ENCODE results near the gene CAMK4. TPM values are rescaled to one million over a fixed set of nuclear protein-coding genes. Genes with fewer than 3 reads are reported as not detected.

The CAMK4 gene
- total RNA-seq, 1 experiment from 2014 or later = 6.3 TPM

- H3K27ac Mint-ChIP-seq = no peak overlapping the region; a peak in 1 of 7 replicates
- H3K36me3 Mint-ChIP-seq (ENCODE audit: insufficient read depth in 1 of 3, low read depth in 3 of 3) = no peaks in the 10 kb centered on the region
- no peak overlapping the region for H3T11ph ChIP-seq (ENCODE audit: low read length)
- no peak for DNase-seq
- H2AFZ ChIP-seq (ENCODE audit: low read length) = no peak overlapping the region
- no peak overlapping the region for H3K4me3 Mint-ChIP-seq
- no peaks in the 10 kb centered on the region for H3K79me1 ChIP-seq (ENCODE audit: insufficient read depth, low read depth, low read length, poor library complexity, severe bottlenecking)
- H4K8ac ChIP-seq (replicated peaks; ENCODE audit: insufficient read length, low read depth, low read length) = no peak overlapping the region
- no peak overlapping the region for H2BK20ac ChIP-seq (ENCODE audit: low read depth, low read length, poor library complexity, severe bottlenecking)
- no peak overlapping the region for H3K9ac ChIP-seq (ENCODE audit: extremely low read depth, insufficient read length, low read length)
- H3K27ac ChIP-seq (ENCODE audit: insufficient read length, low read depth, low read length) = no peak overlapping the region
- H3K56ac ChIP-seq (ENCODE audit: insufficient read length, low read depth, low read length) = no peak overlapping the region
- H3K14ac ChIP-seq (ENCODE audit: insufficient read depth, low read length) = no peak overlapping the region
- no peak overlapping the region for H3K23ac ChIP-seq (ENCODE audit: insufficient read length, low read depth, low read length)
- H3K23me2 ChIP-seq (ENCODE audit: insufficient read length, low read depth, low read length, poor library complexity, severe bottlenecking) = no peaks in the 10 kb centered on the region
- no peak overlapping the region for H2BK15ac ChIP-seq (ENCODE audit: low read depth, low read length)
- H3K4me2 ChIP-seq (ENCODE audit: insufficient read depth, insufficient read length, low read length) = no peak overlapping the region
- H2BK120ac ChIP-seq (ENCODE audit: low read depth, low read length, poor library complexity, severe bottlenecking) = no peak overlapping the region
- H2AK5ac ChIP-seq (ENCODE audit: insufficient read length, low read length) = no peak overlapping the region
- no peak overlapping the region for H2BK12ac ChIP-seq (ENCODE audit: insufficient read length, low read depth, low read length)
- H4K5ac ChIP-seq (ENCODE audit: insufficient read length, low read depth, low read length) = no peak overlapping the region
- H3K79me2 ChIP-seq (ENCODE audit: insufficient read depth, low read length) = no peaks in the 10 kb centered on the region
- no peaks in the 10 kb centered on the region for H3K9me3 ChIP-seq (ENCODE audit: control insufficient read depth, low read depth, low read length)
- H3K4me1 Mint-ChIP-seq = peaks cover 3 to 6% of the 10 kb centered on the region in 2 experiments; a peak in 3 of 4 replicates
- no CpG with 5 or more reads among the region's 1 CpG for WGBS (ENCODE audit: extremely low coverage, insufficient read length, low lambda C conversion rate)
- no peaks in the 10 kb centered on the region for H4K20me1 ChIP-seq (ENCODE audit: control insufficient read depth, insufficient read depth, insufficient read length)
- H4K91ac ChIP-seq (ENCODE audit: insufficient read length, low read depth, low read length) = no peak overlapping the region
- H3K4me1 ChIP-seq (ENCODE audit: insufficient read depth, low read length) = no peaks in the 10 kb centered on the region; the same call in 1 of the 2 replicates
- no peaks in the 10 kb centered on the region for H3K27me3 Mint-ChIP-seq (ENCODE audit: low read depth)
- TF ChIP-seq, protein P1, sequence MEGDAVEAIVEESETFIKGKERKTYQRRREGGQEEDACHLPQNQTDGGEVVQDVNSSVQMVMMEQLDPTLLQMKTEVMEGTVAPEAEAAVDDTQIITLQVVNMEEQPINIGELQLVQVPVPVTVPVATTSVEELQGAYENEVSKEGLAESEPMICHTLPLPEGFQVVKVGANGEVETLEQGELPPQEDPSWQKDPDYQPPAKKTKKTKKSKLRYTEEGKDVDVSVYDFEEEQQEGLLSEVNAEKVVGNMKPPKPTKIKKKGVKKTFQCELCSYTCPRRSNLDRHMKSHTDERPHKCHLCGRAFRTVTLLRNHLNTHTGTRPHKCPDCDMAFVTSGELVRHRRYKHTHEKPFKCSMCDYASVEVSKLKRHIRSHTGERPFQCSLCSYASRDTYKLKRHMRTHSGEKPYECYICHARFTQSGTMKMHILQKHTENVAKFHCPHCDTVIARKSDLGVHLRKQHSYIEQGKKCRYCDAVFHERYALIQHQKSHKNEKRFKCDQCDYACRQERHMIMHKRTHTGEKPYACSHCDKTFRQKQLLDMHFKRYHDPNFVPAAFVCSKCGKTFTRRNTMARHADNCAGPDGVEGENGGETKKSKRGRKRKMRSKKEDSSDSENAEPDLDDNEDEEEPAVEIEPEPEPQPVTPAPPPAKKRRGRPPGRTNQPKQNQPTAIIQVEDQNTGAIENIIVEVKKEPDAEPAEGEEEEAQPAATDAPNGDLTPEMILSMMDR (conservative IDR thresholded peaks at IDR 0.05) = no peak
- no peak overlapping the region for H2BK5ac ChIP-seq (ENCODE audit: insufficient read length, low read length)
- no peak overlapping the region for H3K4ac ChIP-seq (ENCODE audit: low read depth, low read length)
- H3K27me3 ChIP-seq (ENCODE audit: insufficient read depth, low read length) = no peaks in the 10 kb centered on the region; the same call in 1 of the 2 replicates
- no peaks in the 10 kb centered on the region for H3K9me3 Mint-ChIP-seq
- no peak overlapping the region for H3K18ac ChIP-seq (ENCODE audit: insufficient read length, low read depth, low read length)
These were observed 26.7 kb upstream of the CAMK4 start for GRCh38 chr5:111197523-111197922.
